Epithelial cell of esophagus (primary cell): ENCODE measurements around the gene ERRFI1.
A peak's percentile ranks its signal among the peaks of the same experiment; 100 is the strongest.
"Not testable (repeated sequence)": the region's sequence is repeated elsewhere in the genome, so short reads cannot be mapped to it uniquely, and the experiment has no call there.

ENCODE experiments used
- DNase-seq: peaks from one replicate; pipeline ENCODE4 v3.0.0; 2010; ENCODE audit warnings: low read depth
- H3K4me3 ChIP-seq: 2 replicates; pipeline ENCODE4 v1.5.1; 2011; ENCODE audit warnings: mild to moderate bottlenecking, low read length, control low read depth
- CTCF ChIP-seq: IDR thresholded peaks from 2 replicates; pipeline ENCODE4 v1.5.1; 2011; ENCODE audit warnings: low read depth, mild to moderate bottlenecking, low read length, control low read depth, inconsistent platforms; ENCODE audit not compliant: insufficient read depth; ENCODE audit errors: missing control alignments

ERRFI1 gene

DNA sequence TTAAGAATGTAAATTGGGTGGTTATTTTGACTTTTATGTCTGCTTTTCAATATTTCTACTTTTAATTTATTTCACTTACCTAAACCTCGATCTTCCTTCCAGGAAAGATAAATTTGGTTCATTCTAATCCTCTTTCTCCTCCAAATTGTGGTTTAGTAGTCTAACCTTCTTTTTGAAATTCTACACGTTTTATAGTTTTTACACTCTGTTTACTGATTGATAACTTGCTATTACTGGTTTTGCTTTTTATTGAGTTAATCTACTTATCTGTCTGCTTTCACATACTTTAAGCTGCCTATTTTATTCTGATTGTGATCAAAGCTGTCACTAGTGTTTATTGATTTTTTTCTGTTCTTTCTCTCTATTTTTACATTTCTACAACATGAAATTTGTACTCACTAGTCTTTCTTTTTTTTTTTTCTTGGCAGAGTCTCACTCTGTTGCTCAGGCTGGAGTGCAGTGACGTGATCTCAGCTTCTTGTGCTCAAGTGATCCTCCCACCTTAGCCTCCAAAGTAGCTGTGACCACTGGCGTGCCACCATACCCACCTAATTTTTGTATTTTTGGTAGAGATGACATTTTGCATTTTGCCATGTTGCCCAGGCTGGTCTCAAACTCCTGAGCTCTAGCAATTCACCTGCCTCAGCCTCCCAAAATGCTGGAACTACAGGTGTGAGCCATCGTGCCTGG, 27.9 kb upstream of the ERRFI1 start:
- H3K4me3 ChIP-seq: no peak overlapping the region
- TF ChIP-seq CTCF: no peak
- DNase-seq: no peak

GRCh38 chr1:8051650-8052049, 25.5 kb upstream of the ERRFI1 start:
- H3K4me3 ChIP-seq: no peak overlapping the region
- no peak for TF ChIP-seq CTCF
- DNase-seq: no peak

- DNase-seq, H3K4me3 ChIP-seq: not testable (repeated sequence)
Measured at GRCh38 chr1:8049229-8049628, 23.1 kb upstream of the ERRFI1 start.

- H3K4me3 ChIP-seq: no peak overlapping the region
- peak; percentile 89 for DNase-seq
- no peak for TF ChIP-seq CTCF
Measured at GRCh38 chr1:8047686-8048445, 21.8 kb upstream of the ERRFI1 start.

DNA sequence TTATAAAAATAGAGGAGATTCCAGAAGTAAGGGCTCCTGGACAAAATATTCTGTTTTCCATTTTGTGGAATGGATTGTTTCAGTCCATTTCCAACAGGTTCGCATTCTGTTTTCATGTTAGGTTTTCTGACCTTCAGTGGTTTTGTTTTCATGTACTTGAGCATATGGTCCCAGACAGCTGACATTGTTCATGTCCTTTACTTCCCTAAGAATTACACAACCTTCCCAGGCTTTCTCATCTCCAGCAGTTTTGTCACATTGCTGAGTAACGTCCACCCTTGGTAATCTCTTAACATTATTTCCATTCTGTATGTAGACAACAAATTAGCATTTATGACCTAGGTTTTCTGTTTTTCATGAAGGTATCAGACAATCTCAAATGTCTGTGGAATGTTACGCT, 21.0 kb upstream of the ERRFI1 start:
- peak; percentile 67 for DNase-seq
- TF ChIP-seq CTCF: no peak
- no peak overlapping the region for H3K4me3 ChIP-seq

- H3K4me3 ChIP-seq: no peak overlapping the region
- DNase-seq: no peak
- TF ChIP-seq CTCF: no peak
Measured at GRCh38 chr1:8046391-8046790, 20.3 kb upstream of the ERRFI1 start.

GRCh38 chr1:8043621-8044020, 17.5 kb upstream of the ERRFI1 start:
- DNase-seq: no peak
- TF ChIP-seq CTCF: no peak

More at GRCh38 chr1:8043621-8044020, 17.5 kb upstream of the ERRFI1 start:
- H3K4me3 ChIP-seq: no peak overlapping the region
